ENCODE results near the gene TTC16. TPM values are rescaled to one million over a fixed set of nuclear protein-coding genes. Genes with fewer than 3 reads are reported as not detected.

Gene TTC16
- total RNA-seq, 1 experiment from 2014 or later, result not detected

DNA sequence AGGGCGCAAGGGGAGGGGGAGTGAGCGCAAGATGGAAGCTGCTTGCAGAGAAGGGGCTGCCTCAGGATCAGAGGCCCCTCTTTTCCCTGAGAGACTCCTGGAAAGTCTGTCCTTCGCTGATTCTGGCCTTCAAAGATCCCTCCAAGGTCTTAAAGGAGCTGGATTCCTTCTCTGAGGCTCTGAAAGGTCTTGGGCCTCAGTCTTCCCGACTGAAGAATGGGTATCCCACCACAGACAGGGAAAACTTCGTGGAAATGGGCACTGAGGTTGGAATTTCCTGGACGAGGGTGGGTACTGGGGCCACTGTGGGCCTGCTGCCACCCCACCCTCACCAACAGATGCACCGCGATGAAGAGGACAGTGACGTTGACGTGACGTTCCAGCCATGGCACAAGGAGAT lies 3.5 kb upstream of the TTC16 start:
- H2BK12ac ChIP-seq (ENCODE audit: insufficient read length, low read depth, low read length), result no peak overlapping the region
- no peaks in the 10 kb centered on the region; the same call in 1 of the 2 replicates for H3K4me1 ChIP-seq (ENCODE audit: insufficient read depth, low read length)
- no CpG with 5 or more reads among the region's 11 CpGs for WGBS (ENCODE audit: extremely low coverage, insufficient read length, low lambda C conversion rate)
- no peak overlapping the region for H3K23ac ChIP-seq (ENCODE audit: insufficient read length, low read depth, low read length)
- Mint-ChIP-seq H3K9me3 (peaks cover 0 to 2% of the 10 kb centered on the region in 2 experiments; a peak in 1 of 5 replicates), H3K27ac (peak overlapping the region in 1 of 3 experiments; percentile 88; a peak in 1 of 7 replicates), H3K4me1 (peaks cover 24 to 34% of the 10 kb centered on the region in 2 experiments), H3K36me3 (ENCODE audit: insufficient read depth in 1 of 3, low read depth in 3 of 3) (no peaks in the 10 kb centered on the region; a peak in 1 of 7 replicates), H3K27me3 (ENCODE audit: low read depth) (peaks cover 10% of the 10 kb centered on the region), H3K4me3 (peak overlapping the region in 1 of 2 experiments; percentile 44; a peak in 3 of 5 replicates)
- H3K9me3 ChIP-seq (ENCODE audit: control insufficient read depth, low read depth, low read length), result no peaks in the 10 kb centered on the region
- no peak overlapping the region for H2AFZ ChIP-seq (ENCODE audit: low read length)
- no peak overlapping the region for H3K27ac ChIP-seq (ENCODE audit: insufficient read length, low read depth, low read length)
- no peak overlapping the region for H4K91ac ChIP-seq (ENCODE audit: insufficient read length, low read depth, low read length)
- H3K79me2 ChIP-seq (ENCODE audit: insufficient read depth, low read length), result no peaks in the 10 kb centered on the region
- no peak overlapping the region for H3K18ac ChIP-seq (ENCODE audit: insufficient read length, low read depth, low read length)
- no peak overlapping the region for H2BK15ac ChIP-seq (ENCODE audit: low read depth, low read length)
- no peak overlapping the region for H2AK5ac ChIP-seq (ENCODE audit: insufficient read length, low read length)
- H4K5ac ChIP-seq (ENCODE audit: insufficient read length, low read depth, low read length), result no peak overlapping the region
- H4K20me1 ChIP-seq (ENCODE audit: control insufficient read depth, insufficient read depth, insufficient read length), result no peaks in the 10 kb centered on the region
- H3K14ac ChIP-seq (ENCODE audit: insufficient read depth, low read length), result no peak overlapping the region
- no peak overlapping the region for H2BK120ac ChIP-seq (ENCODE audit: low read depth, low read length, poor library complexity, severe bottlenecking)
- H3K9ac ChIP-seq (ENCODE audit: extremely low read depth, insufficient read length, low read length), result no peak overlapping the region
- no peak overlapping the region for H3K4me2 ChIP-seq (ENCODE audit: insufficient read depth, insufficient read length, low read length)
- H3T11ph ChIP-seq (ENCODE audit: low read length), result no peak overlapping the region
- H2BK20ac ChIP-seq (ENCODE audit: low read depth, low read length, poor library complexity, severe bottlenecking), result no peak overlapping the region
- H3K4ac ChIP-seq (ENCODE audit: low read depth, low read length), result no peak overlapping the region
- no peak overlapping the region for H2BK5ac ChIP-seq (ENCODE audit: insufficient read length, low read length)
- no peak overlapping the region for H3K56ac ChIP-seq (ENCODE audit: insufficient read length, low read depth, low read length)
- peaks cover 13% of the 10 kb centered on the region for H3K23me2 ChIP-seq (ENCODE audit: insufficient read length, low read depth, low read length, poor library complexity, severe bottlenecking)
- no peaks in the 10 kb centered on the region for H3K79me1 ChIP-seq (ENCODE audit: insufficient read depth, low read depth, low read length, poor library complexity, severe bottlenecking)
- H4K8ac ChIP-seq (replicated peaks; ENCODE audit: insufficient read length, low read depth, low read length), result no peak overlapping the region
- H3K27me3 ChIP-seq (ENCODE audit: insufficient read depth, low read length), result no peaks in the 10 kb centered on the region
- TF ChIP-seq, protein P1, sequence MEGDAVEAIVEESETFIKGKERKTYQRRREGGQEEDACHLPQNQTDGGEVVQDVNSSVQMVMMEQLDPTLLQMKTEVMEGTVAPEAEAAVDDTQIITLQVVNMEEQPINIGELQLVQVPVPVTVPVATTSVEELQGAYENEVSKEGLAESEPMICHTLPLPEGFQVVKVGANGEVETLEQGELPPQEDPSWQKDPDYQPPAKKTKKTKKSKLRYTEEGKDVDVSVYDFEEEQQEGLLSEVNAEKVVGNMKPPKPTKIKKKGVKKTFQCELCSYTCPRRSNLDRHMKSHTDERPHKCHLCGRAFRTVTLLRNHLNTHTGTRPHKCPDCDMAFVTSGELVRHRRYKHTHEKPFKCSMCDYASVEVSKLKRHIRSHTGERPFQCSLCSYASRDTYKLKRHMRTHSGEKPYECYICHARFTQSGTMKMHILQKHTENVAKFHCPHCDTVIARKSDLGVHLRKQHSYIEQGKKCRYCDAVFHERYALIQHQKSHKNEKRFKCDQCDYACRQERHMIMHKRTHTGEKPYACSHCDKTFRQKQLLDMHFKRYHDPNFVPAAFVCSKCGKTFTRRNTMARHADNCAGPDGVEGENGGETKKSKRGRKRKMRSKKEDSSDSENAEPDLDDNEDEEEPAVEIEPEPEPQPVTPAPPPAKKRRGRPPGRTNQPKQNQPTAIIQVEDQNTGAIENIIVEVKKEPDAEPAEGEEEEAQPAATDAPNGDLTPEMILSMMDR (conservative IDR thresholded peaks at IDR 0.05), result no peak
- no peak for DNase-seq
